ENCODE measurements around the gene SLC9A8. TPM values are rescaled to one million over a fixed set of nuclear protein-coding genes. Genes with fewer than 3 reads are reported as not detected.

SLC9A8 gene
- total RNA-seq, 4 donors from 2014 or later, result 7.1 to 12.4 (median 8.9) TPM

DNA sequence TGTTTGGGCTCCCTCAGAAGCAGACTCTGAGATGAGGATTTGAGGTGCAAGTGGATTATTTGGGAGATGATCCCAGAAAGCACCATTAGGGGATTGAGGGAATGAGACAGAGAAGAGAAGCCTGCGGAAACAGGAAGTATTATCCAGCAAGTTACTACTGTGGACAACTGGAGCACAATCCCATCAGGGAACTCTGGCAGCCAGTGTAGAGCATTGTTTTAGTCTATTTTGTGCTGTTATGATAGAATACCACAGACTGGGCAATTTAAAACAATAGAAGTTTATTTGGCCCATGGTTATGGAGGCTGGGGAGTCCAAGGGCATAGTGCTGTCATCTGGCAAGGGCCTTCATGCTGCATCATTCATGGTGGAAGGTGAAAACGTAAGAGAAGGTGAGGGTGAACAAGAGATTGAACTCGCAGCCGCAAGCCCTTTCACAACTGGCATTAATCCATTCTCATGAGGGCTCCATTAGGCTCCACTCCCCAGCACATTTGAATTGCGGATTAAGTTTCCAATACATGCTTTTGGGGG, 43.5 kb upstream of the SLC9A8 start:
- TF ChIP-seq, protein P1, sequence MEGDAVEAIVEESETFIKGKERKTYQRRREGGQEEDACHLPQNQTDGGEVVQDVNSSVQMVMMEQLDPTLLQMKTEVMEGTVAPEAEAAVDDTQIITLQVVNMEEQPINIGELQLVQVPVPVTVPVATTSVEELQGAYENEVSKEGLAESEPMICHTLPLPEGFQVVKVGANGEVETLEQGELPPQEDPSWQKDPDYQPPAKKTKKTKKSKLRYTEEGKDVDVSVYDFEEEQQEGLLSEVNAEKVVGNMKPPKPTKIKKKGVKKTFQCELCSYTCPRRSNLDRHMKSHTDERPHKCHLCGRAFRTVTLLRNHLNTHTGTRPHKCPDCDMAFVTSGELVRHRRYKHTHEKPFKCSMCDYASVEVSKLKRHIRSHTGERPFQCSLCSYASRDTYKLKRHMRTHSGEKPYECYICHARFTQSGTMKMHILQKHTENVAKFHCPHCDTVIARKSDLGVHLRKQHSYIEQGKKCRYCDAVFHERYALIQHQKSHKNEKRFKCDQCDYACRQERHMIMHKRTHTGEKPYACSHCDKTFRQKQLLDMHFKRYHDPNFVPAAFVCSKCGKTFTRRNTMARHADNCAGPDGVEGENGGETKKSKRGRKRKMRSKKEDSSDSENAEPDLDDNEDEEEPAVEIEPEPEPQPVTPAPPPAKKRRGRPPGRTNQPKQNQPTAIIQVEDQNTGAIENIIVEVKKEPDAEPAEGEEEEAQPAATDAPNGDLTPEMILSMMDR (IDR thresholded peaks at IDR 0.05; ENCODE audit: low read depth), result no peak

DNA sequence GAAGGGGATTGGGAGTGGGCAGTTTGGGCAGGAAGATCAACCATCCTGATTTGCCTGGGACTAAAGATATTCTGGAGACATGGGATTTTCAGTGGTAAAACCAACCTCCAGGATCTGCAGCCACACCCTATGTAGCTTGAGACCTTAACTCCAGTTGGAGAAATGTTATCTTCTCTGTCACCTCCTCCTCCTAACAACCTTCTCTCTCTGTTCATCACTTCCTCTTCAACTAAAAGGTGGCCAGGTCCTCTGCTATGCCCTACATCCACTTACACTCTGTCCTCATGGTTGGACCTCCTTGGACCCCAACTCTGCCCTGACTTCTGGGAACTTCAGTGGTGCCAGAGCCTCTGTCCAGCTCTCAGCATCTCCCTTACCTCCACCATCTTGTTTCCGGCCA, 42.0 kb upstream of the SLC9A8 start:
- TF ChIP-seq, protein P1 (IDR thresholded peaks at IDR 0.05; ENCODE audit: low read depth), result no peak

DNA sequence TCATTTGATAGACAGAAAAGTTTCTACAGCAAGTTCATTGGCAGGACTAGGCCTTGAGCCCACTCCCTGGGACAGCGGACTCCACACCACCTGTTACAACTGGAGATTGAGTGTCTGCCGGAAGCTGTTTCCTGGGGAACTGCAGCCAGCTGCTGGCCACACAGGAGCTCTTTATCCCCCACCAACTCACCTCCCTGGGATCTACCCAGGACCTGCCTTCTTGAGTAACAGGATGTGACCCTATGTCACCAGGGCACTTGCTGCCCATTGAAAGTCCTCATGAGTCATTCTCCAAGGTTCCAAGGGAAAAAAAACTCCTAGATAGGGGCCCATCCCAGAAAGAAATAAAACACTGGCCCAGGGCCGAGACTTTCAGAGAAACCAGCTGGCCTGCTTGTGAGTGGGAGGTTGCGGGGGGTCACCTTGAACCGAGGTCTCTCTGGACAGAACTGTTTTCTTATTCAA, 37.4 kb upstream of the SLC9A8 start:
- TF ChIP-seq, protein P1 (IDR thresholded peaks at IDR 0.05; ENCODE audit: low read depth), result no peak

DNA sequence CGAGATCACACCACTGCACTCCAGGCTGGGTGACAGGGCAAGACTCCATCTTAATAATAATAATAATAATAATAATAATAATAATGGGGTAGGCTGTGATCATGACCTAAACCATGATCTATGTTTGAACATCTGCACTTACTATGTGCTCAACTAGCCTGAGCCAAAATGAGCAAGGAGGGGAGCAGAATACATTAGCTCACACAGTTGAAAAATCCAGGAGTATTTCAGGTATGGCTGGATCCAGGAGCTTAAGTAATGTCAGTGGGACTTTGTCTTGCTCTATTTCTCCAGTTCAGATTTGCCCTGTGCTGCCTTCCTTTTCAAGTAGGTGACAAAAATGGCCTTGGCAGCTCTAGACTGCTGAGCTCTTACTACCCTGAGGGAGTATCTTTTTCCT, 32.7 kb upstream of the SLC9A8 start:
- TF ChIP-seq, protein P1 (IDR thresholded peaks at IDR 0.05; ENCODE audit: low read depth), result no peak

GRCh38 chr20:49781676-49782075, 31.0 kb upstream of the SLC9A8 start:
- TF ChIP-seq, protein P1 (IDR thresholded peaks at IDR 0.05; ENCODE audit: low read depth), result no peak

DNA sequence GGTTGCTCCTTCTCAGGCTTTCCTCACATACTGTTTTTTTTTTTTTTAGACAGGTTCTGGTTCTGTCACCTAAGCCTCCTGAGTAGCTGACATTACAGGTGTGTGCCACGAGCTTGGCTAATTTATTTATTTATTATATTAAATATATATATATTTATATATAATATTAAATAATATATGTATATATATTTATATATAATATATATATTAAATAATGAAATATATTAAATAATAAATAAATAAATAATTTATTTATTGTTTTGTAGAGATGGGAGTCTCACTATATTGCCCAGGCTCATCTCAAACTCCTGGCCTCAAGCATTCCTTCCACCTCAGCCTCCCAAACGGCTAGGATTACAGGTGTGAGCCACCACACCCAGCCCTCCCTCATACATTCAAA, 28.3 kb upstream of the SLC9A8 start:
- TF ChIP-seq, protein P1 (IDR thresholded peaks at IDR 0.05; ENCODE audit: low read depth), result no peak

GRCh38 chr20:49785149-49785851, 27.3 kb upstream of the SLC9A8 start:
- TF ChIP-seq, protein P1 (IDR thresholded peaks at IDR 0.05; ENCODE audit: low read depth), result no peak
